Effector memory CD4-positive, alpha-beta T cell (primary cell): ENCODE results near the gene ULK4.

Source experiments
- DNase-seq, 3 donors: peaks; one replicate each; pipeline ENCODE4 v3.0.0-alpha.2; 2020
- H3K27ac ChIP-seq: 2 replicates; pipeline ENCODE4 v1.7.0; 2013; ENCODE audit warnings: mild to moderate bottlenecking, low read length, moderate library complexity; ENCODE audit not compliant: insufficient read depth, poor library complexity, severe bottlenecking
- H3K27me3 ChIP-seq: replicated peaks from 2 replicates; pipeline ENCODE4 v1.7.0; 2013; ENCODE audit warnings: mild to moderate bottlenecking, low read length; ENCODE audit not compliant: insufficient read depth, control insufficient read depth, poor library complexity, severe bottlenecking
- H3K36me3 ChIP-seq: 2 replicates; pipeline ENCODE4 v1.7.0; 2013; ENCODE audit warnings: mild to moderate bottlenecking, low read length, moderate library complexity; ENCODE audit not compliant: control insufficient read depth, insufficient read depth
- H3K4me1 ChIP-seq: 2 replicates; pipeline ENCODE4 v1.7.0; 2013; ENCODE audit warnings: low read length, mild to moderate bottlenecking; ENCODE audit not compliant: control insufficient read depth, insufficient read depth, poor library complexity, severe bottlenecking
- H3K4me3 ChIP-seq: 2 replicates; pipeline ENCODE4 v1.7.0; 2013; ENCODE audit warnings: low read length, low read depth, mild to moderate bottlenecking; ENCODE audit not compliant: insufficient read depth, poor library complexity, severe bottlenecking
- H3K9me3 ChIP-seq: 2 replicates; pipeline ENCODE4 v1.7.0; 2013; ENCODE audit warnings: mild to moderate bottlenecking, low read length, moderate library complexity; ENCODE audit not compliant: control insufficient read depth

The ULK4 gene

DNA sequence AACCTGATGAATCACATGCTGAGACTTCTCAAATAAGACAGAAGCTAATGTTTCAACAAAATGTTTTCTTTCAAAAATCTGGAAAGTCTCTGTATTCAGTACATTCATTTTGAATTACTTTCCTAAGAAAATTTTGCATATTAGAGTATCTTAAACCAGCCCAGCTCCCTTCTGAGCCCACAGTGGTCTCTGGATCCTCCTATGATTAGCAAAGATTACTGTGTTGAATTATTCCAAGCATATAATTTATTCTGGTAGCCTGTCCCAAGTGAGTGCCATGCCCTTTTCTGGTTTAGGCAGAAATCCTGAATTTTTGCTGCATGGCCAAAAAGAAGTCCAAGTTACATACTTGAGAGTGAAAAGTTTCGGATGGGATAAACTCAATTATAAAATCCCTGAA is 483.6 kb downstream of the ULK4 start:
- Histone ChIP-seq H3K4me3 (no peak overlapping the region), H3K27me3 (no peaks in the 10 kb centered on the region), H3K9me3 (no peaks in the 10 kb centered on the region), H3K36me3 (no peaks in the 10 kb centered on the region), H3K27ac (no peak overlapping the region), H3K4me1 (no peaks in the 10 kb centered on the region)
- no peak for DNase-seq

DNA sequence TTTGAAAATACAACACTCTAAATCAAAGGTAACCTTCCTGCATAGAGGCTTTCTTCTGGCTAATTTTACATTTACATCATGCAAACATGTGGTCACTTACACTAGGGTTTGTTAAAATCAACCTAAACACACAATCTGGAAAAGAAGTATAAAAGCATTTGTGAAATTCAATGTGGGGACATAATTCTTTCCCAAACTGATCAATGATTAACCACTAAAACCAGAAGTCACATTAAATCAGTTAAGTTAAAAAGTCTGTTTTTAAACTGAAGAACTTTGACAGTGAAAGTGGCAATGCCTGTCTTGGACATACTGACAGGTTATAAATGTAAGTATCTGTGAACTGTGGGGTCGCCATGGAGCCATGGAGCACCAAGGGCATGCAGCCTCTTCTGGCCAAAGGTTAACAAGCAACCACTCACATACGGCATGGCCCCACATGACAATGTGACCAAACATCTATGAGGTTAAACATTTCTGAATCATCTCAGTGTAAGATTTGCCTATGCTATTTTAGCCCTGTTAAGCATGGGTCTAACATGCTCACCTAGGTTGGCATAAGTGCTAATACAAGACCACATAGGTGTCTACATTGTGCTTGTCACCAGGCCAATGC is 484.4 kb downstream of the ULK4 start:
- DNase-seq: no peak
- no peak overlapping the region for H3K4me3 ChIP-seq
- no peaks in the 10 kb centered on the region for H3K9me3 ChIP-seq
- no peaks in the 10 kb centered on the region for H3K4me1 ChIP-seq
- no peaks in the 10 kb centered on the region for H3K36me3 ChIP-seq
- H3K27me3 ChIP-seq: no peaks in the 10 kb centered on the region
- H3K27ac ChIP-seq: no peak overlapping the region

DNA sequence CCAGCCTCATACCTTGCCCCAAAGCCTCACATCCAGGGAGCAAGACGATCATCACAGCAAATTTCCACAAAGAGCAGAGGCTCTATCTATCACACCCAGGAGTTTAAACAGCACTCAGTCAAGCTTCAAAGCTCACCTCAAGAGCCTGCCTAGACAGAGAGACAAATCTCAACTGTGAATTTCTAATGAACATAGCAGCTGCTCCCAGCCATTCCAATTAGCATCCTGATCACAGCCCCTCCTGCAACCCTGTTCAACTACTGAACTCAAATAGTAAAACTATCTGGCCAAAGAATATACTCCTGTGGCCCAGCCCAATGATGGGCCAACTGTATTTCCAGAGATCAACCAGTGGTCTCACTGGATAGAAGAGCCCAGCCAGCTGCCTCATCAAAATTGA is 492.8 kb downstream of the ULK4 start:
- peaks cover 4% of the 10 kb centered on the region for H3K9me3 ChIP-seq
- no peaks in the 10 kb centered on the region for H3K27me3 ChIP-seq
- H3K4me1 ChIP-seq: no peaks in the 10 kb centered on the region
- H3K36me3 ChIP-seq: no peaks in the 10 kb centered on the region
- no peak overlapping the region for H3K27ac ChIP-seq
- no peak overlapping the region for H3K4me3 ChIP-seq
- no peak for DNase-seq

DNA sequence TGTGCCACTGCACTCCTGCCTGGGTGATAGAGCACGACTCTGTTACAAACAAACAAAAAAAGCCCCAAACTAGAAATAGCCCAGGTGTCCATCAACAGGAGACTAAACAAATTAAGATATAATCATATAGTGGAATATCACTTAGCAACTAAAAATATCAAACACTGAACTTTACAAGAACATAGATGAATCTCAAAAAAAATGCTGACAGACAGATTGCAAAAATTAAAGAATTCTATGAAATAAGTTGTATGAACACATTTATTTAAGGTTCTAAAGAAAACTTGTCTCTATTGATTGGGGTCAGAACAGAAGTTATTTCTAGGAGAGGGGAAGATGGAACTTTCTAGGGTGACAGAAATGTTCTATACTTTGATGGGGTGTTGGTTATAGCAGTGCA is 494.4 kb downstream of the ULK4 start:
- Histone ChIP-seq H3K4me3 (no peak overlapping the region), H3K27ac (no peak overlapping the region), H3K4me1 (no peaks in the 10 kb centered on the region), H3K27me3 (no peaks in the 10 kb centered on the region), H3K36me3 (no peaks in the 10 kb centered on the region), H3K9me3 (peaks cover 4% of the 10 kb centered on the region)
- DNase-seq: no peak

DNA sequence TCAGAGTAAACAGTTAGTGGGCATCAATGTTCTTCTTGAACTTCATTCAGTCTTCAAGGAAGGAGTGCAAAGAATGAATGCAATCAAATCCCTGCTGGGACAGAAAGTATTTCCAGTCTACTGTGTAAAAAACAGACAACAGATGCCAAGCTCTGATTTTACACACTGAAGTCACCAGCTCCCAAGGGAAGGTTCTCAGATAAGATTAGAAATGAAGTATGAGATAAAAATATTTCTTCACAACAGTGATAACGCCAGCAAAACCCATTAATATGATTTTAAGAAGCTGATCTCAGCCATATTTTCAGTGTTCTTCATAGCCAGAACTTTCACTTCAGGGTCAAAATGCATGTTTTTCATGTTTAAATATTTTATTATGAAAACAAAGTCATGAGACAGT is 497.0 kb downstream of the ULK4 start:
- DNase-seq: no peak
- H3K4me3 ChIP-seq: no peak overlapping the region
- H3K27ac ChIP-seq: no peak overlapping the region
- no peaks in the 10 kb centered on the region for H3K9me3 ChIP-seq
- no peaks in the 10 kb centered on the region for H3K27me3 ChIP-seq
- H3K4me1 ChIP-seq: no peaks in the 10 kb centered on the region
- no peaks in the 10 kb centered on the region for H3K36me3 ChIP-seq

DNA sequence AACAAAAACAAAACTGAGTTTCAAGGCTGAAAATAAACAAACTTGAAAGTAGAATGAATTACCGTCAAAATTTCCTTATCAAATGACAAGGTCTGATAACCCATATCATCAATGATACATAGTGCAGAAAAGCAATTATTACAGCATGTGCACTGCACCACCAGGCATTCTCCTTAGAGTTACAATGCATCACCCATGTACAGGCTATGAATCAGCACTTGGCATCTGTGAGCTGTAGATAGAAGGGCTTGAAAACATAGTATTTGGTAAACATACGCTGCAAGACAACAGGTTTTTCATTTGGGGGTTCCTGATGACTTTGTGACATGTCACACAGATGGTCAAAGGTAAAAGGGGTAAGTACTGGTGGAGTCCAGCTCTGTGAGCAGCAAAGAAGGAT is 497.5 kb downstream of the ULK4 start:
- Histone ChIP-seq H3K9me3 (no peaks in the 10 kb centered on the region), H3K27ac (no peak overlapping the region), H3K4me3 (no peak overlapping the region), H3K4me1 (no peaks in the 10 kb centered on the region), H3K27me3 (no peaks in the 10 kb centered on the region), H3K36me3 (no peaks in the 10 kb centered on the region)
- no peak for DNase-seq

DNA sequence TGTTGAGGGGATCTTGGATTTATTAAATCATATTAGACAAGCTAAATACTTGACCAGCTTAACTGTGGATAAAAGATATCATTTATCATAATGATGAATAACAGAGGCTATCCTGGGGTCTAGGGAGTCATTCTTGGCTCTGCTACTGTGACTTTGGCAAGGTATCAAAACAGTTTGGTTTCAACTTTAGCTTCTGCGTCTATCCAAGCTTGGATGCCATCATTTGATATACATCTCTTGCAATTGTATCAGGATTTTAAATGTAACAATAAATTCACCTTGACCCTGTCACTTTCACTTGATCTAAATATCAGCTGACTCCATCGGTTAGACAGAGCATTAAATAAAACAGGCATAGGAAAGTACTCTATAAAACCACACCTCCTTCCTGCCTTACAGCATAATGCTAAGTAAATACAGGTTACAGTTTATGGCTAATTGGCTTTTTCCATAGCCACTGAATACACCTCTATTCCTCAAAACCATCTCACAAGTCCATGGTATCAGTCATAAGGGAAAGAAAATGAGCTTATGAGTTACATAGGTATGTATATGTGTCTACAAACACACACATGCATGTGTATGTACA is 499.7 kb downstream of the ULK4 start:
- no peaks in the 10 kb centered on the region for H3K27me3 ChIP-seq
- no peak overlapping the region for H3K27ac ChIP-seq
- H3K4me3 ChIP-seq: no peak overlapping the region
- no peaks in the 10 kb centered on the region for H3K4me1 ChIP-seq
- no peak for DNase-seq
- H3K9me3 ChIP-seq: no peaks in the 10 kb centered on the region
- H3K36me3 ChIP-seq: no peaks in the 10 kb centered on the region

DNA sequence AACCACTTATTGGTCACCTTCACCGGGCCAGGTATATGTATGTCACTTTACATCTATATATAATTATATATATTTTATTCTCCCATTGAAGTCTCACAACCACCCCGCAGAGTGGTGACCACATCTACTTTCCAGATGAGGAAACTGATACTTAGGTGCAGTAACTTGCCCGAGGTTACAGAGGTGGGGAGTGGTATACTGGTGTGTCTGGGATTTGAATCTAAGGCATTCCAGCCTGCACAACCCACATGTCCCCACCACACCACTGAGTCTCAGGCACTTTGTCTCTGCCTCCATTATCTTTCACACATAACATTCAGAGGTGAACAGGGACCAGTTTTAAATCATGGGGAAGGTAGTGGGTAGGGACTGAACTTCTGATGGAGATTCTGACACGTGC is 501.2 kb downstream of the ULK4 start:
- H3K27me3 ChIP-seq: no peaks in the 10 kb centered on the region
- no peaks in the 10 kb centered on the region for H3K9me3 ChIP-seq
- no peaks in the 10 kb centered on the region for H3K36me3 ChIP-seq

DNA sequence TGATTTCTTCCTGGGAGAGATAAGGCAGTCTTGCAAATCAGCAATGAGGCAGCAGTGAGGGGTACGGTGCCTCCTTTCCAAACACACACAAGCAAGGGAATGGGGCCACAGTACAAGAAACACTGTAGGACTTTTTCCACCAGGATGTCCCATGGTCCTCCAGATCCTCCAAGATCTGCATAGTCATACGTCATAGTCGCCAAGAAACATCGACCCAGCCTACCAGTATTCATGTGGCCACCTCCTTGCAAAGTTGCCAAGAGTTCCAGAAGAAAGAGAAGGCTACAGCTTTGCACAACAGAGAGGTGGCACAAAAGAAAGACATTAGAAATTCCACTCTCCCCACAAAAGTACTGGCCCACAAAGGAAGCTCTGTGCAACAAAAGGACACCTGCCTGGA is 504.7 kb downstream of the ULK4 start:
- Histone ChIP-seq H3K27ac (no peak overlapping the region), H3K9me3 (no peaks in the 10 kb centered on the region), H3K36me3 (no peaks in the 10 kb centered on the region), H3K4me3 (no peak overlapping the region), H3K27me3 (no peaks in the 10 kb centered on the region), H3K4me1 (no peaks in the 10 kb centered on the region)
- DNase-seq: no peak

More for the DNA sequence above, 501.2 kb downstream of the ULK4 start:
- H3K4me1 ChIP-seq: no peaks in the 10 kb centered on the region
- no peak for DNase-seq
- no peak overlapping the region for H3K4me3 ChIP-seq
- no peak overlapping the region for H3K27ac ChIP-seq

DNA sequence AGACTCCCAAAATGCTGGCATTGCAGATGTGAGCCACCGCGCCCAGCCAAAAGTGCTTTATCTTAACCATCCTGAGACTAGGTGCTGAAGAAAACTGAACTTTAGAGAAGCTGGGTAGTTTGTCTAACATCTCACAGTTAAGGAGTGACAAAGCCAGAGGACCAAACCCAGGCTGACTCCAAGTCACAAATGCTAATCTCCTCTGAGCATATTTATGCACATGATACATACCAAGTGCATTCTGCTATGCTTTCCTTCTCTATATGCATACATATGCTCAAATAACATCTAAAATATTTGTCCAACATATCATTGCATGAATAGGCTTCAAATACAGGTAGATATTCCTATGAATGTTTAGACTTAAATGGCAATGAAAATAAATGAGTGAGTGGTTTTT is 505.7 kb downstream of the ULK4 start:
- H3K27ac ChIP-seq: no peak overlapping the region

More for the DNA sequence above, 505.7 kb downstream of the ULK4 start:
- DNase-seq: no peak
- Histone ChIP-seq H3K27me3 (no peaks in the 10 kb centered on the region), H3K4me1 (no peaks in the 10 kb centered on the region), H3K9me3 (no peaks in the 10 kb centered on the region), H3K36me3 (no peaks in the 10 kb centered on the region), H3K4me3 (no peak overlapping the region)
